Measurements from ENCODE around the gene ZNF175.

ZNF175 gene

GRCh38 chr19:51587264-51588191, 16.4 kb downstream of the ZNF175 start:
- Histone ChIP-seq H3K27me3 (ENCODE audit: insufficient read depth, low read depth, severe bottlenecking) (no peaks in the 10 kb centered on the region), H3K4me3 (ENCODE audit: low read depth, low read length) (no peak overlapping the region), H3K36me3 (peaks cover 33% of the 10 kb centered on the region), H3K9me3 (ENCODE audit: severe bottlenecking) (peaks cover 2% of the 10 kb centered on the region), H3K27ac (no peak overlapping the region)
- no peak for TF ChIP-seq CTCF (IDR thresholded peaks at IDR 0.05; ENCODE audit: low read depth, low read length)
- DNase-seq = no peak

- Histone ChIP-seq H3K27ac (no peak overlapping the region), H3K27me3 (ENCODE audit: insufficient read depth, low read depth, severe bottlenecking) (no peaks in the 10 kb centered on the region), H3K4me3 (ENCODE audit: low read depth, low read length) (no peak overlapping the region), H3K36me3 (peaks cover 15% of the 10 kb centered on the region), H3K9me3 (ENCODE audit: severe bottlenecking) (peaks cover 2% of the 10 kb centered on the region)
- no peak for TF ChIP-seq CTCF (IDR thresholded peaks at IDR 0.05; ENCODE audit: low read depth, low read length)
- DNase-seq = no peak
These were observed 18.4 kb downstream of the ZNF175 start for GRCh38 chr19:51589511-51589910.

- DNase-seq = no peak
- Histone ChIP-seq H3K27me3 (ENCODE audit: insufficient read depth, low read depth, severe bottlenecking) (no peaks in the 10 kb centered on the region), H3K27ac (no peak overlapping the region), H3K9me3 (ENCODE audit: severe bottlenecking) (peaks cover 2% of the 10 kb centered on the region), H3K4me3 (ENCODE audit: low read depth, low read length) (no peak overlapping the region), H3K36me3 (peaks cover 14% of the 10 kb centered on the region)
- TF ChIP-seq CTCF (IDR thresholded peaks at IDR 0.05; ENCODE audit: low read depth, low read length) = no peak
These were observed 19.4 kb downstream of the ZNF175 start for GRCh38 chr19:51590441-51590840.

GRCh38 chr19:51592521-51592920, 21.4 kb downstream of the ZNF175 start:
- no peaks in the 10 kb centered on the region for H3K27me3 ChIP-seq (ENCODE audit: insufficient read depth, low read depth, severe bottlenecking)
- H3K36me3 ChIP-seq = no peaks in the 10 kb centered on the region
- H3K27ac ChIP-seq = no peak overlapping the region
- no peaks in the 10 kb centered on the region for H3K9me3 ChIP-seq (ENCODE audit: severe bottlenecking)
- TF ChIP-seq CTCF (IDR thresholded peaks at IDR 0.05; ENCODE audit: low read depth, low read length) = no peak
- DNase-seq = no peak
- H3K4me3 ChIP-seq (ENCODE audit: low read depth, low read length) = no peak overlapping the region

GRCh38 chr19:51593138-51593890, 22.2 kb downstream of the ZNF175 start:
- no peak for TF ChIP-seq CTCF (IDR thresholded peaks at IDR 0.05; ENCODE audit: low read depth, low read length)
- Histone ChIP-seq H3K27ac (no peak overlapping the region), H3K9me3 (ENCODE audit: severe bottlenecking) (no peaks in the 10 kb centered on the region), H3K36me3 (no peaks in the 10 kb centered on the region), H3K27me3 (ENCODE audit: insufficient read depth, low read depth, severe bottlenecking) (no peaks in the 10 kb centered on the region), H3K4me3 (ENCODE audit: low read depth, low read length) (peak overlapping the region; percentile 75)
- DNase-seq = no peak
